Activated naive CD8-positive, alpha-beta T cell treated with anti-CD3 and anti-CD28 coated beads, Interleukin-2, amount 10 ng/mL, durations not matched to agents 7 days and 5 days (primary cell): Measurements from ENCODE around the gene COX10. TPM values are rescaled to one million over a fixed set of nuclear protein-coding genes. Genes with fewer than 3 reads are reported as not detected.
"Not testable (repeated sequence)": the region's sequence is repeated elsewhere in the genome, so short reads cannot be mapped to it uniquely, and the experiment has no call there.

Source experiments
- ATAC-seq: fragments of 150-1000 bp; cut with Tn5 transposase; one replicate; pipeline ENCODE4 v1.10.0; 2021; ENCODE audit warnings: low read depth, moderate library complexity
- POLR2A ChIA-PET: fragments of 350-600 bp; sonication (Branson Sonifier 250); formaldehyde crosslinking; loops from one replicate; lab custom pipeline; 2021; ENCODE audit warnings: antibody characterized with exemption; lab: Charles Lee
- DNase-seq: peaks from one replicate; pipeline ENCODE4 v3.0.0; 2021
- H3K27ac Mint-ChIP-seq: one replicate; pipeline ENCODE4 v1.8.0; 2022; ENCODE audit warnings: mild to moderate bottlenecking, mixed read lengths
- H3K27me3 Mint-ChIP-seq: one replicate; pipeline ENCODE4 v1.8.0; 2022; ENCODE audit warnings: mild to moderate bottlenecking, moderate library complexity, mixed read lengths
- H3K36me3 Mint-ChIP-seq: one replicate; pipeline ENCODE4 v1.8.0; 2021; ENCODE audit warnings: mild to moderate bottlenecking, mixed read lengths
- H3K4me1 Mint-ChIP-seq: one replicate; pipeline ENCODE4 v1.8.0; 2021; ENCODE audit warnings: mixed read lengths
- H3K4me3 Mint-ChIP-seq: one replicate; pipeline ENCODE4 v1.8.0; 2022; ENCODE audit warnings: mild to moderate bottlenecking, moderate library complexity, mixed read lengths
- H3K9me3 Mint-ChIP-seq: one replicate; pipeline ENCODE4 v1.8.0; 2021; ENCODE audit warnings: mixed read lengths
- total RNA-seq, 2 experiments: library from RNA; stranded (reverse); gene quantifications; one replicate each; pipeline ENCODE4 v1.2.3, GENCODE V29; 2021

Gene COX10
- total RNA-seq, 2 experiments from 2014 or later: 17.1 to 19.8 TPM

DNA sequence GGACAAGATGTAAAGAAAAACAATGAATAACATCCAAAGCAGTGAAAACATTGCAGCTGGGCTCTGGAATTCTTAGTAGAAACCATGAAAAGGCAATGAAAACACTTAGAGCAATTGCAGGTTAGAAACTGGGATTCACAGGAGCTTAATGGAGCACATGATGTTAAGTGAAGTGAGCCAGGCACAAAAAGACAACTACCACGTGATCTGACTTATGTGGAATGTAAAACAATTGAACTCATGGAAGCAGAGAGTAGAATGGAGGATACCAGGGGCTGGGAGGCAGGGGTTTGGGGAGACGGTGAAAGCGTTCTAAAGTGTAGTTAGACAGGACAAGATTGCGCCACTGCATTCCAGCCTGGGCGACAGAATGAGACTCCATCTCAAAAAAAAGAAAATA lies 170.0 kb downstream of the COX10 start:
- POLR2A ChIA-PET, H3K4me1 Mint-ChIP-seq, ATAC-seq, H3K27ac Mint-ChIP-seq, H3K4me3 Mint-ChIP-seq, DNase-seq, H3K9me3 Mint-ChIP-seq, H3K36me3 Mint-ChIP-seq, H3K27me3 Mint-ChIP-seq: not testable (repeated sequence)

DNA sequence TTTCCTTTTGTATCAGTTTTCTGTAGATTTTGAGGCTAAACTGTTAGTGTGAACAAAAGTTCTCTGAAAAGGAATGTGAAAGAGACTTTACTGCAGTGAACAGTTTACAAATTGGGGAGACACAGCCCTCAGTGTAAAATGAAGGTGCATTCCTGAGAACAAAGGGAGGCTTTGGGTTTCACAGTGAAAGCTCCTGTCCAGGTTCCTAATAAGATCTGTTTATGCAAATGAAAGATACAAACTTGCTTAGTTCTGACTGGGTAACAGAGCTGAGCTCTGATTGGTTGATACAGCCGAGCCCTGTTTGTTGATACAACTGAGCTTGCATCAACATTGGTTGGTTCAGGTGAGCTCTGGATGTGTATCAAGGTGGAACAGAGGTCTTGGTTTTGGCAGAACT lies 175.7 kb downstream of the COX10 start:
- no peak overlapping the region for H3K27ac Mint-ChIP-seq
- no peak for ATAC-seq
- no peaks in the 10 kb centered on the region for H3K9me3 Mint-ChIP-seq
- H3K4me1 Mint-ChIP-seq: no peaks in the 10 kb centered on the region
- POLR2A ChIA-PET: no interaction called here
- no peaks in the 10 kb centered on the region for H3K27me3 Mint-ChIP-seq
- no peak for DNase-seq
- no peaks in the 10 kb centered on the region for H3K36me3 Mint-ChIP-seq
- H3K4me3 Mint-ChIP-seq: no peak overlapping the region

DNA sequence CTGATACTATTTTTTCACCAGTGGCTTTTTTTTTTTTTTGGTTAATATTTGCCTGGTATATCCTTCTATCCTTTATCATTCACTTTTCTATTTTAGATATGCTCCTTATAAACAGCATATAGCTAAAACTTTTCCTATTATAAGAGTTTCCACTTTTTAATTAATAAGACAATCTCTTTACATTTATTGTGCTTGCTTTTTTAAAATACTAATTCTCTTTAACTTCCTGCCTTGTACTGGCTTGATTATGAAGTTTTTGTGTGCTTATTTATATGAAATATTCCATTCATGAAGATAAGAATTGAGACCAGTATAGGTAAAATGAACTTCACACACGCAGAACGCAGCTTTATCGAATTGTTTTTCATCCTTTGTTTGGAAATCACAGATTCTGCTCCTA lies 176.3 kb downstream of the COX10 start:
- Mint-ChIP-seq H3K27ac (no peak overlapping the region), H3K4me3 (no peak overlapping the region), H3K9me3 (no peaks in the 10 kb centered on the region), H3K27me3 (no peaks in the 10 kb centered on the region), H3K36me3 (no peaks in the 10 kb centered on the region), H3K4me1 (no peaks in the 10 kb centered on the region)
- ATAC-seq: no peak
- no peak for DNase-seq
- POLR2A ChIA-PET: no interaction called here

Other genes with a start within 250 kb of the COX10 start
- not detected for gene CDRT15, start 167.4 kb downstream of the COX10 start, total RNA-seq
- 10 to 100 TPM in 1 of 2 experiments, 1 to 10 TPM in 1; 9.3 to 10.0 TPM for gene HS3ST3B1, start 231.6 kb downstream of the COX10 start, total RNA-seq